PFSK-1 (cell line): ENCODE results near the gene HECTD4. TPM values are rescaled to one million over a fixed set of nuclear protein-coding genes. Genes with fewer than 3 reads are reported as not detected.

ENCODE experiments used
- FOXP2 ChIP-seq: optimal IDR thresholded peaks from 2 replicates; pipeline ENCODE3; 2011; ENCODE audit warnings: borderline replicate concordance, control low read depth, inconsistent platforms; ENCODE audit not compliant: insufficient read depth; ENCODE audit errors: extremely low read length, extremely low read depth
- POLR2AphosphoS5 ChIP-seq: IDR thresholded peaks from 2 replicates; pipeline ENCODE4 v1.6.1; 2012; ENCODE audit warnings: low read depth, mild to moderate bottlenecking, control low read depth, low read length, moderate library complexity
- SIN3A ChIP-seq: IDR thresholded peaks from 2 replicates; pipeline ENCODE4 v1.6.1; 2012; ENCODE audit warnings: mild to moderate bottlenecking, low read length, moderate library complexity, borderline replicate concordance; ENCODE audit not compliant: insufficient read depth
- TAF1 ChIP-seq: IDR thresholded peaks from 2 replicates; pipeline ENCODE4 v1.6.1; 2012; ENCODE audit warnings: low read length, control low read depth, borderline replicate concordance; ENCODE audit not compliant: insufficient read depth
- polyA plus RNA-seq: library from polyadenylated mRNA; unstranded; fragments of >200 nt; gene quantifications from one replicate; pipeline ENCODE4 v1.2.1, GENCODE V29; 2012; ENCODE audit warnings: low read depth, missing spikeins; ENCODE audit not compliant: insufficient read length
- TF ChIP-seq, protein P1 (sequence below), 2 experiments: IDR thresholded peaks; 2 replicates each; pipeline versions ENCODE4 v1.6.1 to v1.8.0; 2011 to 2012; ENCODE audit warnings: low read depth in 2 of 2, low read length in 2 of 2, control low read depth in 1 of 2, inconsistent platforms in 1 of 2, mild to moderate bottlenecking in 1 of 2, moderate library complexity in 1 of 2; ENCODE audit not compliant: insufficient read depth in 1 of 2

Gene HECTD4, protein sequence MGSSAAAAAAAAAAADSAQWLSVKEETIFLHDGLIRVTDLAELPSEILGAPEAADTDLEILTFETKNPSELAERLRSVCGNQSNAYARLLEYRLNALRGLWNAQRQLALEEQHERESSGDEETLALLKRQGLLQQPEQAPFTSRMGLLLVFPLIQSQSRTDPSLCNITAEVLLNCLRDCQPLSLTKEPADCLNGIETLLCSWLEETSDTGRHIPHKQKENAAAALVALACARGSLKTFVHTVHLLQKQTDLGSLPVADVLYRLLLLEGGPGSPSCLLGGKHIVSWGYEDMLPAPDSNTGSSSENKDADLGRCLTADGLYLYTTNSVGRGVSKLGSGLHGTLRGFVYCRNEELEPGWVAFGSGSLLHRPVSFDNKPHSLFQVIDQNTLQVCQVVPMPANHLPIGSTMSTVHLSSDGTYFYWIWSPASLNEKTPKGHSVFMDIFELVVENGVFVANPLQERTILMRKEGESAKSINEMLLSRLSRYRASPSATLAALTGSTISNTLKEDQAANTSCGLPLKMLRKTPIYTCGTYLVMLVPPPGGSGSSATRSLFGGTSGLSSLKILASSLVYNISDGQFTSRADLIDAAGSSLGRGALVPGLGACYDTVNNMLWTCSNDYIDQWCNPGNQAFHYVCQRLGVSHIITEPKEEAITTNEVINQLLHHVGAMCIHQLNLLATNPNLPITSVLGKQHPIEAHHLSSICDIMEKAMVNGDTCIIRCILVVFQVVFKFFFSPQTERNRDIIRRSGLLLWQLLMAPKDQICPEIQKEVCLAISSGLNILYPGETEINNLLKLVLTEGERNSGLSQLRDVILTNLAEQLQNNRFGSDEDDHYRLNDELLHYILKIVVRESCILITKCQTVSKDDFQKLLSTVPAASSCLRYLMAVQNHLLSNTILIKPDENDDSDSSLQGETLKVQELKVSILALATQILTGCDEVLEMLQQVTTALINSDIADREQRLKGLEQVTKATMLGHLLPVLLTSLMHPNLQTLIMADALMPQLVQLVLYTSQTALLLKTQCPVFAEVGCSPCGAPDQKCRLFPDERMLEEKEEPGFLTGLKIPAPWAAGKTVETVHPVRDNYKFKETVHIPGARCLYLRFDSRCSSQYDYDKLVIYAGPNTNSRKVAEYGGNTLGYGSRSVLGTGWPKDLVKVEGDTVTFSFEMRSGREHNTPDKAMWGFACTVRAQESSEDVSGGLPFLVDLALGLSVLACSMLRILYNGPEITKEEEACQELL (N-terminal part only)
- 19.4 TPM for polyA plus RNA-seq

DNA sequence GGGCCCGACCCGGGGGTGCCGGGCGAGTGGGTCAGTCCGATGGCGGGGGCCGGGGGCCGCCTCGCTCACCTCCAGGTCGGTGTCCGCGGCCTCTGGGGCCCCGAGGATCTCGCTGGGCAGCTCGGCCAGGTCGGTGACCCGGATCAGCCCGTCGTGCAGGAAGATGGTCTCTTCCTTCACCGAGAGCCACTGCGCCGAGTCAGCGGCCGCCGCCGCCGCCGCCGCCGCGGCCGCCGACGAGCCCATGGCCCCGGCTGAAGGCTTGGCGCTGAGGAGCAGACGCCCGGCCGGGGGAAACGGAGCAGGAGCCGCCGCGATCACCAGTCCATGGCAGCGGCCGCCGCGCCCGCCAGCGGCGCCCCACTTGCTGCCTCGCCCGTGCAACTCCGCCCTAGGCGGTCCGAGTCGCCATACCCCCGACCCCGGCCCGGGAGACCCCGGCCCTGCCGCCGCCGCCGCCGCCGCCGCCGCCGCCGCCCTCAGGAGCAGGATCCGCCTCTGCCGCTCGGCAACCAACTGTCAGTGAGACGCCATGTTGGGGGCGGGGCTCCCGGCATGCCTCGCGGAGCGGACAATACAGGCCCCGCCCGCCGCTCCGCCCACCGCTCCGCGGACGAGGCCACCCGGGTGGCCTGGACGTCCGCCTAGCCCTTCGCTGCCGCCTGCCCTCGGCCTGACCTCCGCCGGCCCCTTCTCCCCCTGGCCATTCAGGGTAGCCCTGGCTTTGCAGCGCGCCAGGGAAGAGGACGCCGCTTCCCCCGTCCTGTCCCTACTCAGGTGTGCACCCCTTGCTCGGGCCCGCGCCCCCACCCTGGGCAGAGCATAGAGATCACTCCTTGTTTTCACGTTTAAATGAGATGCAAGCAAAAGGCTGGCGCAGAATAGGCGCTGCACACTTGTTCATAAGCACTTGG, at the start of gene HECTD4:
HECTD4 (minus strand) TSS at position 549 of the 914 bp plus-strand sequence; CDS start at position 246, 303 bp downstream.
- TF ChIP-seq TAF1 (peak; percentile 83), SIN3A (no peak), POLR2AphosphoS5 (peak; percentile 79; the same call in 1 of the 2 replicates), FOXP2 (peak; percentile 57)
- TF ChIP-seq, protein P1, sequence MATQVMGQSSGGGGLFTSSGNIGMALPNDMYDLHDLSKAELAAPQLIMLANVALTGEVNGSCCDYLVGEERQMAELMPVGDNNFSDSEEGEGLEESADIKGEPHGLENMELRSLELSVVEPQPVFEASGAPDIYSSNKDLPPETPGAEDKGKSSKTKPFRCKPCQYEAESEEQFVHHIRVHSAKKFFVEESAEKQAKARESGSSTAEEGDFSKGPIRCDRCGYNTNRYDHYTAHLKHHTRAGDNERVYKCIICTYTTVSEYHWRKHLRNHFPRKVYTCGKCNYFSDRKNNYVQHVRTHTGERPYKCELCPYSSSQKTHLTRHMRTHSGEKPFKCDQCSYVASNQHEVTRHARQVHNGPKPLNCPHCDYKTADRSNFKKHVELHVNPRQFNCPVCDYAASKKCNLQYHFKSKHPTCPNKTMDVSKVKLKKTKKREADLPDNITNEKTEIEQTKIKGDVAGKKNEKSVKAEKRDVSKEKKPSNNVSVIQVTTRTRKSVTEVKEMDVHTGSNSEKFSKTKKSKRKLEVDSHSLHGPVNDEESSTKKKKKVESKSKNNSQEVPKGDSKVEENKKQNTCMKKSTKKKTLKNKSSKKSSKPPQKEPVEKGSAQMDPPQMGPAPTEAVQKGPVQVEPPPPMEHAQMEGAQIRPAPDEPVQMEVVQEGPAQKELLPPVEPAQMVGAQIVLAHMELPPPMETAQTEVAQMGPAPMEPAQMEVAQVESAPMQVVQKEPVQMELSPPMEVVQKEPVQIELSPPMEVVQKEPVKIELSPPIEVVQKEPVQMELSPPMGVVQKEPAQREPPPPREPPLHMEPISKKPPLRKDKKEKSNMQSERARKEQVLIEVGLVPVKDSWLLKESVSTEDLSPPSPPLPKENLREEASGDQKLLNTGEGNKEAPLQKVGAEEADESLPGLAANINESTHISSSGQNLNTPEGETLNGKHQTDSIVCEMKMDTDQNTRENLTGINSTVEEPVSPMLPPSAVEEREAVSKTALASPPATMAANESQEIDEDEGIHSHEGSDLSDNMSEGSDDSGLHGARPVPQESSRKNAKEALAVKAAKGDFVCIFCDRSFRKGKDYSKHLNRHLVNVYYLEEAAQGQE (IDR thresholded peaks at IDR 0.05; ENCODE audit: insufficient read depth in 1 of 2, low read depth in 2 of 2, low read length in 2 of 2): no peak

DNA sequence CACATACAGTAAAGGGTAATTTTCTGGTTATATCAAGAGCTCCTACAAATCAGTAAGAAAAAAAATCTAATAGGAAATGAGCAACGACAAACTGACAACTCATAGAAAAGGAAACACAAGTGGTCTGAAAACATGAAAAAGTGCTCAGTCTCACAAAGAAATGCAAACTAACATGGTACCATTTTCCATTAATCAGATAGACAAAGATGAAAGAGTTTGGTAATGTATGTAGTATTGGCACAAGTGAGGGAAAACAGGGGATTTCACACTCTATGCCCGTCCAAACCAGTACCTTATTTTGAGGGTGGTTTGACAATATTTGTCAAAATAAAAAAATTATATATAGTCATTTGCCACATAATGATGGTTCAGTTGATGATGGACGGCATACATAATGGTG, 49.7 kb upstream of the HECTD4 start:
- TF ChIP-seq, protein P1 (IDR thresholded peaks at IDR 0.05; ENCODE audit: insufficient read depth in 1 of 2, low read depth in 2 of 2, low read length in 2 of 2): no peak
- no peak for TF ChIP-seq SIN3A
- TF ChIP-seq POLR2AphosphoS5: no peak
- TF ChIP-seq TAF1: no peak
- TF ChIP-seq FOXP2: no peak

DNA sequence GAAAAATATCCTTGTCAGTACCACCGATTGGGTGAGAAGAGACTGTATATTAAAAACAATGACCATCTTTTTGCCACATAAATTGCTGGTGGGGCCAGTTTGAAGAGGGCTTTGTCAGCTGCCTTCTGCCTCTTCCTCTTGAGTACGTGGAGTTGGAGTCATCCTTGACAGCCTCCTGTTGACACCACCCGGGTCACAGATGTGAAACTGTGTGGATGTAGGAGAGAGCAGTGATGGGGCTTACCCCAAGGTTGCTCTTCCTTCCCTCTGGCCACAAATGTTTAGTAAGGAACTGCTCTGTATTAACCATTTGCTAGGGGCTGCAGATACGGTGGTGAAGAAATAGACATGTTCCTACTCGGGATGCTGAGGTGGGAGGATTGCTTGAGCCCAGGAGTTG, 48.7 kb upstream of the HECTD4 start:
- TF ChIP-seq FOXP2: no peak
- no peak for TF ChIP-seq TAF1
- TF ChIP-seq SIN3A: no peak
- TF ChIP-seq POLR2AphosphoS5: no peak
- TF ChIP-seq, protein P1 (IDR thresholded peaks at IDR 0.05; ENCODE audit: insufficient read depth in 1 of 2, low read depth in 2 of 2, low read length in 2 of 2): no peak

DNA sequence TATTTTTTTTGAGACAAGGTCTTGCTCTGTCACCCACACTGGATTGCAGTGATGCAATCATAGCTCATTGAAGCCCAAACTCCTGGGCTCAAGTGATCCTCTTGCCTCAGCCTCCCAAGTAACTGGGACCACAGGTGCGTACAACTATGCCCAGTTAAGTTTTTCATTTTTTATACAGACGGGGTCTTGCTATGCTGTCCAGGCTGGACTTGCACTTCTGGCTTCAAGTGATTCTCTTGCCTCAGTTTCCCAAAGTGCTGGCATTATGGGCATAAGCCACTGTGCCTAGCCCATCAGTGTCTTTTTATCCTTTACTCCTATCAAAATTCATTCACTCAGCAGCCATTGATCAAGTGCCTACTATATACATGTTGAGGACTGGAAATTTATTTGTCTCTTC, 45.5 kb upstream of the HECTD4 start:
- TF ChIP-seq, protein P1 (IDR thresholded peaks at IDR 0.05; ENCODE audit: insufficient read depth in 1 of 2, low read depth in 2 of 2, low read length in 2 of 2): no peak
- TF ChIP-seq FOXP2 (no peak), SIN3A (no peak), TAF1 (no peak), POLR2AphosphoS5 (no peak)
